Stimulated activated CD8-positive, alpha-beta memory T cell treated with anti-CD3 and anti-CD28 coated beads, Interleukin-7, amount 100 ng/mL, for 1 hour (primary cell): ENCODE results near the gene FRMD8.

ENCODE experiments used
- DNase-seq, 2 donors: peaks; one replicate each; pipeline ENCODE4 v3.0.0-alpha.2; 2020; ENCODE audit warnings: low read depth in 2 of 2

Gene FRMD8

DNA sequence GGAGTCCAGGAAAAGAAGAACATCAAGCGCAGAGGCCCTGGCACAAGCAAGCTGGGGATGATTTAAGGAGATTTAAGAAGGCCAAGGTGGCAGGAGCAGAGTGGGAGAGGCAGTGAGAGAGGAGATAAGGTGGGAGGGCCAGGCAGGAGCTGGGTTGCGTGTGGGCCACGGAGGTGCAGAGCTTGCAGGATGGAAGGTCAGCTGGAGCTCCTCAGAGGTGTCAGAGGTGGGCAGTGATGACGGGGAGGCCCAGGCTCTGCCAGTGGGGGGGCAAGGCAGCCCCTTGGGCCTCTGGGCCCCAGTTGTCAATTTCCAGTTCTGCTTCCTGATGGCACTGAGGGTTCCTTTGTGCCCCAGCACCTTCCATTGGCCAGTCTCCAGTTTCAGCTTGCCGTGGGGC is 6.5 kb downstream of the FRMD8 start:
- DNase-seq: no peak

GRCh38 chr11:65393513-65394079 is 7.2 kb downstream of the FRMD8 start:
- no peak for DNase-seq

DNA sequence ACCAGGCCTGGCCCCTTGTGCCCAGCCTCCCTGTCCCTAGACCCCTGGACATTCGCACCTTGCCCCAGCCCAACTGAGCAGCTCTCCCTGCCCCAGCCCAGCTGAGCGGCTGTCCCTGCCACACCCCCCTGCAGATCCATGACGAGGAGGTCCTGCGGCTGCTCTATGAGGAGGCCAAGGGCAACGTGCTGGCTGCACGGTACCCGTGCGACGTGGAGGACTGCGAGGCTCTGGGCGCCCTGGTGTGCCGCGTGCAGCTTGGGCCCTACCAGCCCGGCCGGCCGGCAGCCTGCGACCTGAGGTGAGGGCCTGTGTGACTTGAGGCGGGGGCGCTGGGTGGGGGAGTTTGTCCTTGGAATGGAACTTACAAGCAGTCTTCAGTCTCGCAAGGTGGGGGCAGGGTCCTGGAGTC is 7.7 kb downstream of the FRMD8 start:
- DNase-seq: no peak

DNA sequence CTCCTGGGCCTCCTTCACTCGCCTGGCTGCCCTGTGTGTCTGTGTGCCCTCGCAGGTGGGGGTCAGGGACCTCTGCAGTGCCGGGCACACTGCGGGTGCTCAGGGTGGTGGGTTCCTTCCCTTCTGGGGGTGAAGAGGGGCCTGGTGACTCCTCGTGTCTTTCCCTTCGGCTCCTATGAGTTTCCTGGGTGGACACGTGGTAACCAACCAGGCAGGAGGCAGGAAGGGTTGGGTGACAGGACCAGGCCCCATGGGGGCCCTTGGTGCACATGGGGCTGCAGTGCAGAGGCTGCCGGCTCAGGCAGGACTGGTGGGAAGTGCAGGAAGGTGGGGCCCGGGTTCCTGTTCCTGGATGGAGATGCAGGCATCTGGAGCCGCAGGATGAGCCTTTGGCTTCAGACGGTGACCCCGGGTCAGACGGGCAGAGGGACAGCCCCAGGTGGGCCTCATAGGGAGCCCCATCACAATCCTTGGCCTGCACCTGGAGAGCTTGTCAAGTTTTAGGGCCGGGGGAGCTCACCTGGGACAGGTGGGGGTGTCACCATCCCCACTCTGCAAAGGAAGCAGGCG is 9.6 kb downstream of the FRMD8 start:
- DNase-seq: no peak

- no peak for DNase-seq
Observed at GRCh38 chr11:65396769-65397745, 10.6 kb downstream of the FRMD8 start.

DNA sequence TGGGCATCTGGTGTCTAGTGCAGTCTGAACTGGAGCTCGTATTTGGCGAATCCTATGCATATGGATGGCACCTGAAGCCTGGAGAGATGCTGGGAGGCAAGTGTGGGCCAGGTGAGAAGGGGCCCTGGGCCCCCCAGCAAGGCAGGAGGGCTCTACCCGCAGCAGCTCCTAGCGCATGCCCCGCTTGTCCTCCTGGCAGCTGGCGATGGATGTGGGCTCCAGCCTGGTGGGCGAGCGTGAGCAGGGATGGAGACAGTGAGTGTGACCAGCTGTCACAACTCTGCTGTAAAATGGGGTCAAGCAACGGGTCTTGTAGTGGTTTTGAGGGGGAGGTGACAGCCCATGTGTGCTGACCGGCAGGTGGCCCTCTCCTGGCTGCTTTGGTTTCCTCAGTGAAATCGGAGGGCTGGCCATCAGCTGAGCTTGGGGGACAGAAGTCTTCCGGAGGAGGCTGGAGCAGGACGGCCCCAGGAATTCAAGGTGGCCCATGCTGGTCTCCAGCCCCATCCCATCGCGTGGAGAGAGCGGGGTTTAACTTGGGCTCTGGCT is 12.0 kb downstream of the FRMD8 start:
- DNase-seq: no peak

GRCh38 chr11:65399249-65399648 is 12.8 kb downstream of the FRMD8 start:
- DNase-seq: no peak

DNA sequence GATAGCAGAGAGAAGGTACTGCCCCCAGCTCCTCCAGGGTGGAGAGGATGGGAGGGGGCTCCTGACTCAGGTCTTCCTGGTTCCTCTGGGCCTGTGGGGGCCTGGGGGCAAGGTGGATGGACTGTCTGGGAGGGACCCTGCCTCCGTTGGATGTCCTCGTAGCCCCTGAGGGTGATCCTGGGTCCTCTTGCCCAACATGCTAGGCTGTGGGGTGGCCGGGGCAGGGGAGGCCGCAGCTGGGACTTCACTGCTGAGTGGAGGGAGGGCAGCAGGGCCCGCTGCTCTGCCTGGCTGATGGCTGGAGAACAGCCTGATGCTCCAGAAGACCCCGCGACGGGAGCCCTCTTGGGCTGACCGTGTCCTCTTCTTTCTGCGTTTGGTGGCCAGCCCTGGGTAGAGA is 13.4 kb downstream of the FRMD8 start:
- no peak for DNase-seq

- DNase-seq: no peak
Observed at GRCh38 chr11:65400307-65401072, 14.1 kb downstream of the FRMD8 start.

- DNase-seq: no peak
Observed at GRCh38 chr11:65401073-65401802, 14.8 kb downstream of the FRMD8 start.

- DNase-seq: no peak
Observed at GRCh38 chr11:65401803-65402248, 15.4 kb downstream of the FRMD8 start.

DNA sequence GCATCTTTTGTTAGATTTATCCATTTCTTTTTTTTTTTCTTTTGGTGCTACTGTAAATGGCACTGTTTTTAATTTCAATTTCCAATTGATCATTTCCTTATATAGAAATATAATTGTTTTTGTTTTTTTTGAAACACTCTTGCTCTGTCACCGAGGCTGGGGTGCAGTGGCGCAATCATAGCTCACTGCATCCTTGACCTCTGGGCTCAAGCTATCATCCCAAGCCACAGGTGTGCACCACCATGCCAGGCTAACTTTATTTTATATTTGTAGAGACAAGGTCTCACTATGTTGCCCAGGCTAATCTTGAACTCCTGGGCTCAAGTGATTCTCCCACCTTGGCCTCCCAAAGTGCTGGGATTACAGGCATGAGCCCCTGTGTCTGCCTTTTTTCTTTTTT is 16.4 kb downstream of the FRMD8 start:
- DNase-seq: no peak

DNA sequence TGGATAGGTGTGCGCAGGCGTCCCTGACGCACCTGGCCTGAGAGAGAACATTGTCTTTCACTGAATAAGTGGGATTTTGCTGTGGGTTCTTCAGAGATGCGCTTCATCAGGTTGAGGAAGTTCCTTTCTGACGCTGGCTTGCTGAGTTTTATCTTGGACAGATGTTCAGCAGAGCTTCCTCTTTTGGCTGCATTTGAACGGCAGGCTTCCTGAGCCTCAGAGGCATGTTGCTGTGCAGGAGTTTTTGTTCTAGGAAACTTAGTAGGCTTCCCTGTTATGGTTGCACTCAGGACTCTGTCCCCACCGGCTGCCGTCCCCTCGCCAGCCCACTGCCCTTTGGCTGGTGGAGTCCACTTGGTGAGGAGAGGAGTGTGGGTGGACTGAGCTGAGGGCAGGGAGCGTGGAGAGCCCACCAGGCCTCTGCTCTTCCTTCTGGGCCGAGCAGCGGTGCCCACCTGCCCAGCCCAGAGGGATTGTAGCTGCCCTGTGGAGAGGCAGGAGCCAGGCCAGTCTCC is 17.2 kb downstream of the FRMD8 start:
- DNase-seq: no peak

- DNase-seq: no peak
Observed at GRCh38 chr11:65404210-65404609, 17.8 kb downstream of the FRMD8 start.

- no peak for DNase-seq
Observed at GRCh38 chr11:65404638-65405339, 18.4 kb downstream of the FRMD8 start.

- no peak for DNase-seq
Observed at GRCh38 chr11:65410936-65411680, 24.7 kb downstream of the FRMD8 start.

DNA sequence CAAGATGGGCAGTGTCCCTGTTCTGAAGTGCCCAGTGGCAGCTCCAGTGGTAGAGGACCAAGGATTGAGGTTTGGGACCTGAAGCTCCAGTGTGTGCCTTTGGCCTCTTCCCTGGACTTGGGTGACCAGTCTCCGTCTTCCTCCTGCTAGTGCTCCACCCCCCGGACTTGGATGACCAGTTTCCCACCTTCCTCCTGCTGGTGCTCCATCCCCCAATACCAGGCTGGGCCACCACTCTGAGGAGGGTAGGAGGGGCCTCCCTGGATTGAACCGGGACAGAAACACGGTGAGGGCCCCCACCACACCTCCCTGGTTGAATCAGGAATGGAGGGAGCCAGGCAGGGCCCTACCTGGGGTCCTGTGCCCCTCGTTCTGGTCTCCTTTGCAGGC is 25.2 kb downstream of the FRMD8 start:
- no peak for DNase-seq

GRCh38 chr11:65412271-65413076 is 26.0 kb downstream of the FRMD8 start:
- no peak for DNase-seq
